Stimulated activated effector memory CD8-positive, alpha-beta T cell treated with anti-CD3 and anti-CD28 coated beads, Interleukin-12 subunit alpha, Interleukin-12 subunit beta, amount 100 ng/mL, for 72 hours (primary cell): ENCODE data around the gene SMIM36.
"Not testable (repeated sequence)": the region's sequence is repeated elsewhere in the genome, so short reads cannot be mapped to it uniquely, and the experiment has no call there.

Experiments used
- ATAC-seq: fragments of 150-1000 bp; cut with Tn5 transposase; 2 replicates; pipeline ENCODE4 v1.10.0; 2021
- DNase-seq, 2 donors: peaks; one replicate each; pipeline ENCODE4 v3.0.0; 2021 to 2022; ENCODE audit warnings: low spot score in 2 of 2
- H3K27ac Mint-ChIP-seq: one replicate; pipeline ENCODE4 v1.8.0; 2022; ENCODE audit warnings: mild to moderate bottlenecking, mixed read lengths
- H3K36me3 Mint-ChIP-seq: one replicate; pipeline ENCODE4 v1.8.0; 2022; ENCODE audit warnings: mild to moderate bottlenecking, mixed read lengths
- H3K4me1 Mint-ChIP-seq: one replicate; pipeline ENCODE4 v1.8.0; 2022; ENCODE audit warnings: mixed read lengths
- H3K4me3 Mint-ChIP-seq: one replicate; pipeline ENCODE4 v1.8.0; 2022; ENCODE audit warnings: mild to moderate bottlenecking, mixed read lengths
- H3K9me3 Mint-ChIP-seq: one replicate; pipeline ENCODE4 v1.8.0; 2022; ENCODE audit warnings: mixed read lengths

SMIM36 gene

GRCh38 chr17:55436224-55437158, 74.8 kb downstream of the SMIM36 start:
- no peaks in the 10 kb centered on the region for H3K9me3 Mint-ChIP-seq
- H3K36me3 Mint-ChIP-seq, result no peaks in the 10 kb centered on the region
- H3K4me3 Mint-ChIP-seq, result no peak overlapping the region
- no peak for DNase-seq
- peaks cover 20% of the 10 kb centered on the region for H3K4me1 Mint-ChIP-seq
- H3K27ac Mint-ChIP-seq, result no peak overlapping the region
- ATAC-seq, result peak; percentile 31

DNA sequence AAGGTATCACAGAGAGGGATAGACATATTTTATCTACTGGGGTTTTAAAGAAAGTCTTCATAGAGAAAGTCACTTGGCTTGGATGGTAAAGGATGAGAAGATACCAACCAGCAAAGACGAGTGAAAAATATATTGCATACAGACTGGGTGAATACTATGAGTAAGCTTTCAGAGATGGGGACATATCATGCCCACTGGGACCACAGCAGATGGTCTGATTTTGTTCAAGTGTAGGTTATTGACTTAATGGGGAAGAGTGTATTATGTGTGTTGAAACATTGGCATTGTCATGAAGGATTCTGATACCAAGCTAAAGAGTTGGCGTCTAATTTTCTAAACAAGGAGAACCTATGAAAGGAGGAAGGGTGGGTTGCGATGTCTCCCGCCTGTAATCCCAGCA, 75.8 kb downstream of the SMIM36 start:
- Mint-ChIP-seq H3K36me3 (no peaks in the 10 kb centered on the region), H3K4me1 (peaks cover 20% of the 10 kb centered on the region), H3K27ac (no peak overlapping the region), H3K4me3 (no peak overlapping the region), H3K9me3 (no peaks in the 10 kb centered on the region)
- ATAC-seq (no peak), DNase-seq (no peak)

DNA sequence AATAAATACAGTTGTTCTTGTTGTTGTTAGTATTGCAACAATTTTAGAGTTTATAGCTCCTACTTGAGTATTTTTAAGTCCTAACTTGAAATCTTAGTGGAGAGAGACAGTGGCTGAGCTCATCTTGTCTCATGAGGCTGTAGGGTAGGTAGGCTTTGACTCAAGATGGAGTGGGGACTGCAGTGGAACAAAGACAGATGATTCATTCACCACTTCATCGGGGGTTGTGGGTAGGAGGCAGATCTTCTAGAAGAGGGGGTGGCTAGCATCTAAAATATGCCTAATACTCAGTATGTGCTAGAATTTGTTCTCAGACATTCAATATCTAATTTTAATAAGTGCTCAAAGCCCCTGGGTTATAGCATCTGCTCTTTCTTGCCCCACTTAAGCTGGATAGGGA, 76.5 kb downstream of the SMIM36 start:
- H3K4me3 Mint-ChIP-seq, result no peak overlapping the region

GRCh38 chr17:55433629-55434422, 77.4 kb downstream of the SMIM36 start:
- Mint-ChIP-seq H3K4me3 (no peak overlapping the region), H3K9me3 (no peaks in the 10 kb centered on the region), H3K27ac (no peak overlapping the region), H3K4me1 (peaks cover 20% of the 10 kb centered on the region), H3K36me3 (no peaks in the 10 kb centered on the region)
- ATAC-seq (no peak), DNase-seq (no peak)

More for the DNA sequence above, 76.5 kb downstream of the SMIM36 start:
- DNase-seq (no peak), ATAC-seq (peak; percentile 97)
- Mint-ChIP-seq H3K27ac (no peak overlapping the region), H3K36me3 (no peaks in the 10 kb centered on the region), H3K9me3 (no peaks in the 10 kb centered on the region), H3K4me1 (peaks cover 20% of the 10 kb centered on the region)

DNA sequence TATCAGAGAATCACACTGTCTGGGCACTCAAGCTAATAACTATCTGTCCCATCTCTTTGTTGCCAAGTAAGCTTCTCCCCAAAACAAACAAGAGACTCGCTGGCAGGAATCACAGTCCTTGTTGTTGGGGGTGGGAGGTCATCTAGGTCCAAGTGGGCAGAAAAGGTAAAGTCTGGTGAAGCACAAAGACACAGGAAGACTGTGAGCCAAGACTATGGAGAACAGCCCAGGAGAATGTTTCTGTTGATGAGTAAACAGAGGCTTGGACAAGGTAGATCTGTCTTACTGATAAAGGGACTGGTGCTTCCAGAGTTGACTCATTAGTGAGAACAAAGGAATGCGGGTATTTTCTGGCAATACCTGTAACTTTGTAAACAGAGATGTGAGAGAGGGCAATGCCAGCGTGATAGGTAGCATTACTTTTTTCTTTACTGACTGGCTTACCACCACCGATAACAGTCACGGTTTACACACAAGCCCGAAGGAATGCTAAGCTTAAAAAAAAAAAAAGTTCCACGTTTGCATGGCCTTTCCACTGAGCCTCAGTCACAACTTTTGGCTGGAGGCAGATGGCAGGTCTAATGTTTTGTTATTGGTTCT, 78.1 kb downstream of the SMIM36 start:
- H3K9me3 Mint-ChIP-seq, result no peaks in the 10 kb centered on the region
- H3K27ac Mint-ChIP-seq, result no peak overlapping the region
- H3K4me3 Mint-ChIP-seq, result no peak overlapping the region
- DNase-seq, result no peak
- H3K4me1 Mint-ChIP-seq, result peaks cover 20% of the 10 kb centered on the region
- no peak for ATAC-seq
- no peaks in the 10 kb centered on the region for H3K36me3 Mint-ChIP-seq

DNA sequence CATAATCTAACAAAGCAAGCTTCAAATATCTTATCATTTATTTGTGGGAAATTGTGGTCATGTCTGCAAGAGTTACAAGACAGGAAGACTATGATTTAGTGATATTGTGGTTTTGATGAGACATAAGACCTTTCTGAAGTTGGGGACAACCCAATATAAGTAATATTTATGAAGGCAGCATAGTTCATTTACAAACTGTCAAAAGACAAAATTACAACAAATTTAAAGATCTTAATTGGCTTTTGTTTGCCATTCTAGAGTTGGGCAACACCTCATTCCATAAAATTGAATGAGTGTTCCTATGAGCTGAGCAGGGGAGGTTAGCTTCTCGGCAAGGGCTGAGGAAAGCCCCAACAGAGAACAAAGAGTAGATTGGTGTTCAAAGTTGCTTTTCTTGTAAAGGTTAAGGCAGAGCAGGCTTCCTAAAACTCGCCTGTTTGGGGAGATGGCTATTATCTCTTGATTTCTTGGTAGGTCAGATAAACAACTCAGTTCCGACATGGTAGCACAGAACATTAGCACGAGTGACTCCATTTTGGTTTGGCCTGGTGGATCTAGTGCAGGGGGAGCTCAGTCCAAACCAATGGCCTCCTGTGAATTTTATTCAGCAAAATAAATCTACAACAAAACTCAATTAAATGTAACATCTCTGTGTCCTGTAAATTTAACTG, 78.8 kb downstream of the SMIM36 start:
- no peaks in the 10 kb centered on the region for H3K9me3 Mint-ChIP-seq
- ATAC-seq (no peak), DNase-seq (no peak)
- H3K36me3 Mint-ChIP-seq, result no peaks in the 10 kb centered on the region
- H3K4me1 Mint-ChIP-seq, result peaks cover 18% of the 10 kb centered on the region
- no peak overlapping the region for H3K4me3 Mint-ChIP-seq
- no peak overlapping the region for H3K27ac Mint-ChIP-seq

DNA sequence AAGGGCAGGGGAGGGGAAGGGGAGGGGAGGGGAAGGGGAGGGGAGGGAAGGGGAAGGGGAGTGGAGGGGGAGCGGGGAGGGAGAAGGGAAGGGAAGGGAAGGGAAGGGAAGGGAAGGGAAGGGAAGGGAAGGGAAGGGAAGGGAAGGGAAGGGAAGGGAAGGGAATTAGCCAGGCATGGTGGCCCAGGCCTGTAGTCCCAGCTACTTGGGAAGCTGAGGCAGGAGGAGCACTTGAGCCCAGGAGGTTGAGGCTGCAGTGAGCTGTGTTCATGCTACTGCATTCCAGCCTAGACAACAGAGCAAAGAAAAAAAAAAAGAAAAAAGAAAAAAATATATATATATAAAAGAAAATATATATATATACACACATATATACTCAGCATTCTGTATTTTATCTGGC, 79.3 kb downstream of the SMIM36 start:
- not testable (repeated sequence) for H3K4me3 Mint-ChIP-seq, H3K27ac Mint-ChIP-seq, H3K9me3 Mint-ChIP-seq, H3K36me3 Mint-ChIP-seq, DNase-seq, ATAC-seq
- H3K4me1 Mint-ChIP-seq, result peaks cover 12% of the 10 kb centered on the region

DNA sequence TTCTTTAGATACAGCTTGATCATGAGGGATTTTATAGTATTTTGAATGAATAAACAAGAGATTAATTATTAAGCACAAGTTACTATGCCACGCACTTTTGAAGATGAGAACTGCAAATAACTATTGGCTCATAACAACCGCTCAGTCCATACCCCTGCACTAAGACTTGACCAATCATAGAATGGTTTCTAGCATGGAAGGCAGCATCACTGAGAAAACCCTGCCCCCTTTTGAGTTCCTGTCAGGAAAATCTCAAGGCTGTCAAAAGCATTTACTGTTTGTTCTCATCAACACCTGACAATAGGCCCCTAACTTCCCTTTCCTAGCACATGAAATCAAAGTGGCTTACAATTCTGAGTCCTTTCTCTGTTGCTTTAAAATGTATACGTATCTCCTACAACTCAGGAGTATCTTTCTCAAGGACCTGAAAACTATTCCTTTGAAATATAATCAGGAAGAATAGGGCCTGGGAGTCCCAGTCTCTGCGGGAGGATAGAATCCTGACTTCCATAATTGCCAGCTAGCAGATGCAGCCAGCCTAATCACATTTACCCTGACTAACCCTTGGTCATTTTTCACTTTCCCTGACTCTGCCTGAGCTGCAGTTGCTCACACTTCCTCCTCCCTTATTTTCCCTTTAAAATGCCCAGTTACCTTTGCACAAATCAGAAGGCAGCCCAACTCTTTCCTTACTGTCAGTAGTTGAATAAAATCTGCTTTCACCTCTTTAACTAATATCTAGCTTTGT, 80.5 kb downstream of the SMIM36 start:
- DNase-seq (no peak), ATAC-seq (no peak)
- no peak overlapping the region for H3K27ac Mint-ChIP-seq
- H3K4me3 Mint-ChIP-seq, result no peak overlapping the region
- H3K36me3 Mint-ChIP-seq, result no peaks in the 10 kb centered on the region
- H3K9me3 Mint-ChIP-seq, result no peaks in the 10 kb centered on the region
- H3K4me1 Mint-ChIP-seq, result peaks cover 7% of the 10 kb centered on the region

GRCh38 chr17:55427587-55427882, 83.7 kb downstream of the SMIM36 start:
- Mint-ChIP-seq H3K27ac (no peak overlapping the region), H3K9me3 (no peaks in the 10 kb centered on the region), H3K36me3 (no peaks in the 10 kb centered on the region), H3K4me3 (no peak overlapping the region), H3K4me1 (peaks cover 2% of the 10 kb centered on the region)
- no peak for ATAC-seq
- DNase-seq, result no peak

GRCh38 chr17:55426851-55427586, 84.2 kb downstream of the SMIM36 start:
- no peaks in the 10 kb centered on the region for H3K4me1 Mint-ChIP-seq
- H3K36me3 Mint-ChIP-seq, result no peaks in the 10 kb centered on the region
- H3K9me3 Mint-ChIP-seq, result no peaks in the 10 kb centered on the region
- no peak for DNase-seq
- peak; percentile 61 for ATAC-seq
- H3K27ac Mint-ChIP-seq, result no peak overlapping the region
- H3K4me3 Mint-ChIP-seq, result no peak overlapping the region

DNA sequence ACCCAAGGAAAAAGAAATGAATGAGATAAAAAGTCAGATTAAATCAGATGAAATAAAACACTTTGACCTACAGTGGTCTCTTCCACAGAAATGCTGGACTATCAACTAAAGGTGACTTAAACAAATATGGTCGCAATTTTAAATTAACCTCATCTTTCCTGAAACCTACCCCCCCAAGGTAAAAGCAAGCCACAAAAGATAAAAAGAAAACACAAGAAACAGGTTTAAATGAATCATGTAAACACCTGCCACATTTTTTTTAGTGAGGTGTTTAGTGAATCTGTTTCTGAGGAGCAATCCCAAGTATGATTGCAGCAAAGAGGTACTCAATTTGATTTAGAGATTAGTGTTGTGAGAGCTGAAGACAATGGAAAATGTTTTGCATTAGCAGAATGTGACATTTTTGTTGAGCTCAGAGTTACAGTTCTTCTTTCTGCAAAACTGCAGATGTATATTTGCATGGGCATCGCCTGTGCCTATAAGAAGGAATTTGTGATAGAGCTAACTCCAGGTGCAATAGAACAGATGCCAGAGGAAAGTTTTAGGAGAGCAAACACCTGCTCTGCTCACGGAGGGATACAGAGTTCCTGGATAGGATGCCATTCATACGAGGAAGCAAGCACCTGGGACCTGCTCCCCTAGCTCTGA, 86.2 kb downstream of the SMIM36 start:
- H3K27ac Mint-ChIP-seq, result no peak overlapping the region
- no peaks in the 10 kb centered on the region for H3K9me3 Mint-ChIP-seq
- peaks cover 4% of the 10 kb centered on the region for H3K36me3 Mint-ChIP-seq
- DNase-seq, result no peak
- peaks cover 11% of the 10 kb centered on the region for H3K4me1 Mint-ChIP-seq
- no peak for ATAC-seq
- H3K4me3 Mint-ChIP-seq, result no peak overlapping the region

- Mint-ChIP-seq H3K36me3 (peaks cover 15% of the 10 kb centered on the region), H3K4me1 (peaks cover 25% of the 10 kb centered on the region), H3K27ac (no peak overlapping the region), H3K4me3 (peak overlapping the region; percentile 92), H3K9me3 (no peaks in the 10 kb centered on the region)
- ATAC-seq, result no peak
- no peak for DNase-seq
These were observed 87.7 kb downstream of the SMIM36 start for GRCh38 chr17:55423535-55423934.

DNA sequence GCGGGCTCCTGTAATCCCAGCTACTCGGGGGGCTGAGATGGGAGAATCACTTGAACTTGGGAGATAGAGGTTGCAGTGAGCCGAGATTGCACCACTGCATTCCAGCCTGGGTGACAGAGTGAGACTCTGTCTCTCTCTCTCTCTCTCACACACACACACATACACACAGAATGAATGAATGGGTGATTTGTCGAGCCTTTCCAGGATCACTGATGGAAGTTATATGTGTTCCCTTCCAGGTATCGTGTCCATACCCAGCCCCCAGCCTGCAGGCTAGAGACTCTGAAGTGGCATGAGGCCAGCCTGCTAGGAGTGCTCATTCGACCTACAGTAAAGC, 88.5 kb downstream of the SMIM36 start:
- not testable (repeated sequence) for DNase-seq, ATAC-seq, H3K9me3 Mint-ChIP-seq, H3K27ac Mint-ChIP-seq
- Mint-ChIP-seq H3K4me1 (peaks cover 33% of the 10 kb centered on the region), H3K4me3 (peak overlapping the region; percentile 92), H3K36me3 (peaks cover 15% of the 10 kb centered on the region)
